Keratinocyte (primary cell): ENCODE data around the gene TSSC4. TPM values are rescaled to one million over a fixed set of nuclear protein-coding genes. Genes with fewer than 3 reads are reported as not detected.
"Not testable (repeated sequence)": the region's sequence is repeated elsewhere in the genome, so short reads cannot be mapped to it uniquely, and the experiment has no call there.

Experiments used
- DNase-seq: peaks from one replicate; pipeline ENCODE4 v3.0.0-alpha.2; 2011; ENCODE audit warnings: low read depth, missing footprints, low spot score
- FAIRE-seq: peaks from 2 replicates; lab custom pipeline; 2011; peaks lifted over from hg19 to GRCh38; lab: Jason Lieb, UNC
- H2AFZ ChIP-seq: 2 replicates; pipeline ENCODE4 v1.6.0; 2012; ENCODE audit warnings: low read length, control low read depth, inconsistent platforms; ENCODE audit not compliant: control insufficient read depth
- H3K27ac ChIP-seq: 2 replicates; pipeline ENCODE4 v1.5.1; 2011; ENCODE audit warnings: low read length; ENCODE audit not compliant: control insufficient read depth, insufficient read depth
- H3K27me3 ChIP-seq: 3 replicates; pipeline ENCODE4 v1.6.0; 2011; ENCODE audit warnings: low read length; ENCODE audit not compliant: control insufficient read depth, insufficient read depth; ENCODE audit errors: extremely low read depth
- H3K36me3 ChIP-seq, 2 experiments: 2 replicates in 1 of 2; 3 replicates in 1 of 2; pipeline ENCODE4 v1.5.1; 2011; ENCODE audit warnings: low read length in 2 of 2, mild to moderate bottlenecking in 1 of 2; ENCODE audit not compliant: control insufficient read depth in 2 of 2, insufficient read depth in 2 of 2; ENCODE audit errors: extremely low read depth in 1 of 2
- H3K4me1 ChIP-seq: 3 replicates; pipeline ENCODE4 v1.5.1; 2011; ENCODE audit warnings: low read length; ENCODE audit not compliant: control insufficient read depth, insufficient read depth; ENCODE audit errors: extremely low read depth
- H3K4me2 ChIP-seq: 3 replicates; pipeline ENCODE4 v1.6.0; 2011; ENCODE audit warnings: low read depth, low read length; ENCODE audit not compliant: control insufficient read depth, insufficient read depth; ENCODE audit errors: extremely low read depth
- H3K4me3 ChIP-seq, 3 experiments: fragments of 200-600 bp in 1 of 3; sonication (generic) in 1 of 3; 2 replicates in 2 of 3; 3 replicates in 1 of 3; pipeline ENCODE4 v1.5.1; 2011 to 2016; ENCODE audit warnings: low read length in 3 of 3, mild to moderate bottlenecking in 3 of 3, control low read depth in 2 of 3, inconsistent platforms in 1 of 3, low read depth in 1 of 3, mixed read lengths in 1 of 3, mixed run types in 1 of 3, moderate library complexity in 1 of 3; ENCODE audit not compliant: control insufficient read depth in 2 of 3, insufficient read depth in 2 of 3; ENCODE audit errors: extremely low read depth in 1 of 3
- H3K79me2 ChIP-seq: 2 replicates; pipeline ENCODE4 v1.6.0; 2012; ENCODE audit warnings: low read length; ENCODE audit not compliant: control insufficient read depth, insufficient read depth
- H3K9ac ChIP-seq: 3 replicates; pipeline ENCODE4 v1.6.0; 2011; ENCODE audit warnings: low read length; ENCODE audit not compliant: control insufficient read depth, insufficient read depth; ENCODE audit errors: extremely low read depth
- H3K9me1 ChIP-seq: 3 replicates; pipeline ENCODE4 v1.6.0; 2011; ENCODE audit warnings: low read length; ENCODE audit not compliant: control insufficient read depth, insufficient read depth; ENCODE audit errors: extremely low read depth
- H3K9me3 ChIP-seq: 2 replicates; pipeline ENCODE4 v1.5.1; 2012; ENCODE audit warnings: low read depth, low read length; ENCODE audit not compliant: control insufficient read depth
- H4K20me1 ChIP-seq: 3 replicates; pipeline ENCODE4 v1.6.0; 2011; ENCODE audit warnings: low read length; ENCODE audit not compliant: control insufficient read depth, insufficient read depth; ENCODE audit errors: extremely low read depth
- CTCF ChIP-seq, 3 experiments: IDR thresholded peaks in 1 of 3; conservative IDR thresholded peaks in 1 of 3; optimal IDR thresholded peaks in 1 of 3; 2 replicates in 2 of 3; 3 replicates in 1 of 3; pipeline versions ENCODE3 to v1.5.1; 2011; ENCODE audit warnings: low read length in 3 of 3, mild to moderate bottlenecking in 3 of 3, moderate library complexity in 2 of 3, control low read depth in 1 of 3, inconsistent platforms in 1 of 3; ENCODE audit not compliant: insufficient read depth in 2 of 3; ENCODE audit errors: extremely low read depth in 1 of 3
- EZH2 ChIP-seq: IDR thresholded peaks from one replicate; pipeline ENCODE4 v1.6.1; 2012; ENCODE audit warnings: inconsistent platforms, mild to moderate bottlenecking, low read length, moderate library complexity
- dilution Hi-C: fragments of 300-500 bp; cut with MboI; formaldehyde crosslinking; loops from one replicate; pipeline ENCODE4 v1.7.0; 2020; ENCODE audit warnings: low sequenced_read_pairs; ENCODE audit not compliant: extremely low pct_ligation_motif_present
- polyA plus RNA-seq, 5 experiments: library from polyadenylated mRNA; depleted of rRNA in 3 of 5; stranded (reverse) in 3 of 5; stranded (forward) in 1 of 5; unstranded in 1 of 5; fragments of >200 nt; gene quantifications; 1 replicate in 1 of 5; 2 replicates in 3 of 5; 3 replicates in 1 of 5; pipeline versions ENCODE4 v1.2.1 to v1.2.3, GENCODE V29; 2011 to 2012; ENCODE audit warnings: missing spikeins in 2 of 5, low read depth in 1 of 5, low replicate concordance in 1 of 5

TSSC4 gene
- polyA plus RNA-seq, 1 donor (not counting 4 experiments of a cell fraction or from before 2014, with no cell fraction given), result 15.9 TPM

- Histone ChIP-seq H3K4me3 (no peak overlapping the region), H3K27ac (no peak overlapping the region), H4K20me1 (no peaks in the 10 kb centered on the region), H3K27me3 (no peaks in the 10 kb centered on the region), H3K79me2 (no peaks in the 10 kb centered on the region), H3K9me3 (no peaks in the 10 kb centered on the region), H3K9me1 (no peaks in the 10 kb centered on the region), H3K4me2 (no peak overlapping the region), H3K36me3 (no peaks in the 10 kb centered on the region), H2AFZ (no peak overlapping the region), H3K9ac (no peak overlapping the region), H3K4me1 (no peaks in the 10 kb centered on the region)
- DNase-seq (no peak), FAIRE-seq (no peak)
- dilution Hi-C loops, result no loop called here
- TF ChIP-seq EZH2 (no peak), CTCF (optimal IDR thresholded peaks at IDR 0.05 in 1 of 3, IDR thresholded peaks at IDR 0.05 in 1 of 3, conservative IDR thresholded peaks at IDR 0.05 in 1 of 3; ENCODE audit: extremely low read depth in 1 of 3, insufficient read depth in 2 of 3, low read length in 3 of 3) (no peak)
Observed at GRCh38 chr11:2363577-2364370, 36.8 kb upstream of the TSSC4 start.

- H3K79me2 ChIP-seq, H3K27ac ChIP-seq, H3K36me3 ChIP-seq, dilution Hi-C loops, H4K20me1 ChIP-seq, H3K4me2 ChIP-seq, H3K9ac ChIP-seq, FAIRE-seq, H3K4me3 ChIP-seq, H3K9me3 ChIP-seq, H3K27me3 ChIP-seq, H3K4me1 ChIP-seq, DNase-seq, H2AFZ ChIP-seq, H3K9me1 ChIP-seq: not testable (repeated sequence)
Observed at GRCh38 chr11:2364386-2364785, 36.2 kb upstream of the TSSC4 start.
